GM18861 (cell line): ENCODE measurements around the gene GPC3.

ENCODE experiments used
- ATAC-seq: cut with Tn5 transposase; IDR thresholded peaks from one replicate; pipeline ENCODE4 v1.9.1; 2021; ENCODE audit not compliant: unreplicated experiment

Gene GPC3

GRCh38 chrX:133852401-133852800, 133.0 kb downstream of the GPC3 start:
- no peak for ATAC-seq

- no peak for ATAC-seq
Observed at GRCh38 chrX:133850399-133850798, 135.0 kb downstream of the GPC3 start.

- ATAC-seq = no peak
Observed at GRCh38 chrX:133849676-133850075, 135.7 kb downstream of the GPC3 start.

- no peak for ATAC-seq
Observed at GRCh38 chrX:133847340-133847994, 137.9 kb downstream of the GPC3 start.

GRCh38 chrX:133846311-133846710, 139.1 kb downstream of the GPC3 start:
- no peak for ATAC-seq

- ATAC-seq = no peak
Observed at GRCh38 chrX:133840415-133840814, 145.0 kb downstream of the GPC3 start.

GRCh38 chrX:133838761-133839676, 146.4 kb downstream of the GPC3 start:
- no peak for ATAC-seq

GRCh38 chrX:133837091-133837490, 148.3 kb downstream of the GPC3 start:
- ATAC-seq = no peak

GRCh38 chrX:133836561-133836960, 148.8 kb downstream of the GPC3 start:
- no peak for ATAC-seq

- no peak for ATAC-seq
Observed at GRCh38 chrX:133834771-133835170, 150.6 kb downstream of the GPC3 start.

- ATAC-seq = no peak
Observed at GRCh38 chrX:133819546-133819945, 165.8 kb downstream of the GPC3 start.

GRCh38 chrX:133818019-133818418, 167.4 kb downstream of the GPC3 start:
- ATAC-seq = no peak

- ATAC-seq = no peak
Observed at GRCh38 chrX:133815496-133815895, 169.9 kb downstream of the GPC3 start.

GRCh38 chrX:133813971-133814370, 171.4 kb downstream of the GPC3 start:
- no peak for ATAC-seq

- ATAC-seq = no peak
Observed at GRCh38 chrX:133812402-133812801, 173.0 kb downstream of the GPC3 start.

- ATAC-seq = no peak
Observed at GRCh38 chrX:133810925-133811324, 174.5 kb downstream of the GPC3 start.

- no peak for ATAC-seq
Observed at GRCh38 chrX:133804072-133804471, 181.3 kb downstream of the GPC3 start.

- no peak for ATAC-seq
Observed at GRCh38 chrX:133796282-133796681, 189.1 kb downstream of the GPC3 start.

GRCh38 chrX:133794126-133794525, 191.3 kb downstream of the GPC3 start:
- no peak for ATAC-seq

- ATAC-seq = no peak
Observed at GRCh38 chrX:133793626-133794025, 191.8 kb downstream of the GPC3 start.

- ATAC-seq = peak; percentile 78
Observed at GRCh38 chrX:133792198-133792953, 193.0 kb downstream of the GPC3 start.

GRCh38 chrX:133789829-133790228, 195.6 kb downstream of the GPC3 start:
- ATAC-seq = no peak
